HepG2 (cell line): ENCODE results near the gene SLC26A5. TPM values are rescaled to one million over a fixed set of nuclear protein-coding genes. Genes with fewer than 3 reads are reported as not detected.

ENCODE experiments used
- AGO2 ChIP-seq: fragments of 200-400 bp; formaldehyde crosslinking; optimal IDR thresholded peaks from 2 replicates; pipeline ENCODE3; 2017; ENCODE audit warnings: mild to moderate bottlenecking, low read depth, low read length, moderate library complexity
- DMTF1 ChIP-seq: sonication (generic); formaldehyde crosslinking; IDR thresholded peaks from 2 replicates; pipeline ENCODE4 v1.4.0; 2020; ENCODE audit warnings: mild to moderate bottlenecking, missing genetic modification reagents
- EHMT2 ChIP-seq: fragments of 200-600 bp; sonication (generic); IDR thresholded peaks from 2 replicates; pipeline ENCODE4 v1.7.0; 2017; ENCODE audit warnings: antibody characterized with exemption, low read depth, low read length, borderline replicate concordance
- HOXA7 ChIP-seq: sonication (generic); formaldehyde crosslinking; IDR thresholded peaks from 2 replicates; pipeline ENCODE4 v1.8.1; 2022; ENCODE audit warnings: mild to moderate bottlenecking, missing genetic modification reagents, moderate library complexity
- KMT2A ChIP-seq: sonication (generic); formaldehyde crosslinking; IDR thresholded peaks from 2 replicates; pipeline ENCODE4 v1.4.0; 2020; ENCODE audit warnings: missing genetic modification reagents
- SIN3A ChIP-seq: IDR thresholded peaks from 2 replicates; pipeline ENCODE4 v1.6.1; 2011; ENCODE audit warnings: low read depth, mild to moderate bottlenecking, control low read depth, low read length, borderline replicate concordance
- SP1 ChIP-seq, 2 experiments: fragments of 450-650 bp in 1 of 2; sonication (generic) in 1 of 2; formaldehyde crosslinking in 1 of 2; IDR thresholded peaks; 2 replicates each; pipeline versions ENCODE4 v1.4.0 to v1.6.1; 2016 to 2020; ENCODE audit warnings: missing genetic modification reagents in 1 of 2
- ZHX2 ChIP-seq, 2 experiments: sonication (generic) in 1 of 2; formaldehyde crosslinking in 1 of 2; IDR thresholded peaks; 2 replicates each; pipeline versions ENCODE4 v1.6.1 to v1.9.0; 2014 to 2022; ENCODE audit warnings: antibody characterized with exemption in 1 of 2, borderline replicate concordance in 1 of 2, inconsistent platforms in 1 of 2, low read depth in 1 of 2, missing genetic modification reagents in 1 of 2
- ZMYM4 ChIP-seq: sonication (generic); formaldehyde crosslinking; IDR thresholded peaks from 2 replicates; pipeline ENCODE4 v1.8.1; 2023; ENCODE audit warnings: mild to moderate bottlenecking, missing genetic modification reagents
- ZNF556 ChIP-seq: sonication (generic); formaldehyde crosslinking; IDR thresholded peaks from 2 replicates; pipeline ENCODE4 v1.4.0; 2020; ENCODE audit warnings: mild to moderate bottlenecking, missing genetic modification reagents, borderline replicate concordance
- ZNF784 ChIP-seq: sonication (generic); formaldehyde crosslinking; IDR thresholded peaks from 2 replicates; pipeline ENCODE4 v1.5.1; 2020; ENCODE audit warnings: missing genetic modification reagents, mild to moderate bottlenecking, borderline replicate concordance
- polyA plus RNA-seq, 8 experiments: library from polyadenylated mRNA; depleted of rRNA in 3 of 8; stranded (reverse) in 7 of 8; unstranded in 1 of 8; fragments of >200 nt; fragmentation: Illumina TruSeq in 4 of 8; extraction: Trizol in 4 of 8; gene quantifications; 2 replicates each; pipeline versions ENCODE4 v1.2.1 to v1.2.3, GENCODE V29; 2011 to 2016; ENCODE audit warnings: low read depth in 4 of 8, missing spikeins in 1 of 8, mixed read lengths in 1 of 8; ENCODE audit not compliant: insufficient read depth in 1 of 8
- total RNA-seq, 5 experiments: library from RNA; depleted of rRNA; stranded (reverse); fragments of >200 nt; fragmentation: Illumina TruSeq; extraction: Trizol; gene quantifications; 2 replicates each; pipeline ENCODE4 v1.2.3, GENCODE V29; 2016; ENCODE audit warnings: low read depth in 1 of 5

The SLC26A5 gene
- total and polyA plus RNA-seq, 2 of the 13 experiments (the other 11 are each of a cell fraction or from before 2014, with no cell fraction given): 0.08 to 0.11 TPM

- TF ChIP-seq ZHX2 (IDR thresholded peaks at IDR 0.05; ENCODE audit: low read depth): 0 out of 2 replicates have a peak, but pooled peaks have one; percentile 62
- TF ChIP-seq ZHX2 (CRISPR knock-in tag; IDR thresholded peaks at IDR 0.05; ENCODE audit: borderline replicate concordance): no peak
- no peak for TF ChIP-seq AGO2
- no peak for TF ChIP-seq EHMT2
- TF ChIP-seq SP1 (IDR thresholded peaks at IDR 0.05): no peak
- TF ChIP-seq SP1 (CRISPR knock-in tag; IDR thresholded peaks at IDR 0.05): peak; percentile 49
- TF ChIP-seq SIN3A: peak; percentile 93
- no peak for TF ChIP-seq DMTF1
- TF ChIP-seq ZNF784 (CRISPR knock-in tag): peak; percentile 79; the same call in 1 of the 2 replicates
- TF ChIP-seq ZMYM4: peak; percentile 60
- TF ChIP-seq ZNF556 (CRISPR knock-in tag): peak; percentile 62; the same call in 1 of the 2 replicates
- no peak for TF ChIP-seq HOXA7
- TF ChIP-seq KMT2A: peak; percentile 98
Measured at GRCh38 chr7:103347507-103348267, 98.3 kb downstream of the SLC26A5 start, which contains the start of gene PSMC2 (continued).
